Left kidney (tissue), 2 donors: ENCODE measurements around the gene TNNC1. TPM values are rescaled to one million over a fixed set of nuclear protein-coding genes. Genes with fewer than 3 reads are reported as not detected.

ENCODE experiments used
- DNase-seq: peaks from one replicate; pipeline ENCODE4 v3.0.0-alpha.2; 2013
- polyA plus RNA-seq: library from polyadenylated mRNA; unstranded; fragments of 120-200 nt; gene quantifications from one replicate; pipeline ENCODE4 v1.2.1, GENCODE V29; 2013; ENCODE audit not compliant: insufficient read length

TNNC1 gene
- polyA plus RNA-seq, 1 donor, result 6.2 TPM

DNA sequence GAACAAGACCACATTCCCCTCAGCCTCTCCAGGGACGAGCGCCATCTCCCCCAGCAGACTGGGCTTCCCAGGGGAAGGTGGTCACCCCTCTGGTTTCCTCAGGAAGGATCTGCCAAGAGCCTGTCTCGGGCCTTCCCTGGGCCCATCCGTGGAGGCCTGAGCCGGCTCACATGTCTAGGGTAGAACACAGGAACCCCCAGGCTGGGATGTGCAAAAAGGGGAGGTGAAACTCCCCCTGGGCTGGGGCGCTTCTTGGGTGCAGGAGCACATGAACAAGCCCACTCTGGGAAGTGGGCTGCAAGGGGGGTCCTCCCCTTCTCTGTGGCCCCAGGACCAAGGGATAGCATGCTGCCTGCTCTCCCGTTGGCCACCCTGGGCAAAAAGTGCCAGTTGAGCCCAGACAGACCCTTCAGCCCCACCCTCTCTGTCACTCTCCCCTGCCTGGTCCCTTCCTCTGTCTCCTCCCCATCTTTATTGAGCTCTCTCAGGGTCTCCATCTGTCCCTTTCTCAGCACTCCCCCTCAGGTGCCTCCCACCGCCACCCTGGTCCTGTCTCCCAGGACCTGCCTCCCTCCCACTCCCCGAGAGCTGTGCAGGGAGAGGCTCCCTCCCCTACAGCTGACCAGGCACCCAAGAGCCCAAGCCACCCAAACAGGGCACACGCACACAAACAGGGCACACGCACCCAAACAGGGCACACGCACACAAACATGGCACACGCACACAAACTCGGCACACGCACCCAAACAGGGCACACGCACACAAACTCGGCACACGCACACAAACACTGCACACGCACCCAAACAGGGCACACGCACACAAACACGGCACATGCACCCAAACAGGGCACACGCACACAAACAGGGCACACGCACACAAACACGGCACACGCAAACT is 9.8 kb downstream of the TNNC1 start:
- no peak for DNase-seq

DNA sequence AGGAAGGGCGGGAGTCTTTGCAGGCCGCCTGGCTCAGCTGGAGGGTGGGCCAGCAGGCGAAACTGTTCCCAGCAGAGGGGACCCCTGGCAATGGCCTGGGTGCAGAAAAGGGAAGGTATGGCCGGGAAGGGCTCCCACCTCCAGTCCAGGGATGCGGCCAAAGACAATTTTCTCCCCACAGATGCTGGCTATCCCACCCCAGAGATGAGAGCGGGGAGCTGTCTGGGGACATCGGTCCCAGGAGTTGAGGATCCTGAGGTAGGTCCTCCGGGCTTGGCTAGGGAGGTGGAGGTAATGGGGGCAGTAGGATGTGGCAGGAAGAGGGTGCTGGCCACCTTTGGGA is 10.6 kb downstream of the TNNC1 start:
- no peak for DNase-seq

DNA sequence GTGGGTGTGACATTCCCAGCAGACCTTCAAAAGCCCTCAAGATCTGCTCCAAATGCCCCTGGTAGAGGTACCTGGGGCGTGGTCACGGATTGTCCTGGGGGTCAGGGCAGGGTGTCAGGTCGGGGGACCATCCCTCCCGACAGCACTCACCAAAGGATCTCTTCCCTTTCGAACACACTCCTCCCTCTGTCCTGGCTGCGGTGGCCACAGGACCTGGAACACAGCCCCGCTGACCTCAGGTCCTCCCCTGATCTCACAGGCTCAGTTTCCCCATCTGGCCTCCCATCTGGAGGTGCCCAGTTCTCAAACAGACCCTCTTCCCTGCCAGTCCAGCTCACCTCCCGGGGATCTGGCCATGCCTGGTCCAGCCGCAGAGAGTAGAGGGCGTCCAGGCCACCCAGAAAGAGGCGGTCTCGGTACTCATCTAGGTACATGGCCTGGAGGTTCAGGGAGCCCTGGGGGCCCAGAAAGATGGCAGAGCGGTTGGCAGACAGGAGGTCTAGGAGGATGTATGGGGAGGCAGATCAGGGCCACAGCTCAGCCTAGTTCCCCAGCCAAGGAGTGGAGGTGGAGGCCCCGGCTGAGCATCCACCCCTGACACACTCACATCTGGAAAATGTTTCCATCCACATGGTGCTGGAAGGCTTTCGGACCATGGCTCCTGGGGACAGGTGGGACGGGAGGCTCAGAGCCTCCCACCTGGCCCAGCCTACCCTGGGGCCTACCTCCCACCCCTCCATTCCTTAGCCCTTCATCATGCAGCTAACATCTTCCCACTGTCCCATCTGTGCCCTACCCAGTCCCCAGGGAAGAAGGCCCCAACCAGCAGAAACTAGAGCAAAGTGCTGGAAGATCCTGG is 11.2 kb downstream of the TNNC1 start:
- DNase-seq, result no peak

DNA sequence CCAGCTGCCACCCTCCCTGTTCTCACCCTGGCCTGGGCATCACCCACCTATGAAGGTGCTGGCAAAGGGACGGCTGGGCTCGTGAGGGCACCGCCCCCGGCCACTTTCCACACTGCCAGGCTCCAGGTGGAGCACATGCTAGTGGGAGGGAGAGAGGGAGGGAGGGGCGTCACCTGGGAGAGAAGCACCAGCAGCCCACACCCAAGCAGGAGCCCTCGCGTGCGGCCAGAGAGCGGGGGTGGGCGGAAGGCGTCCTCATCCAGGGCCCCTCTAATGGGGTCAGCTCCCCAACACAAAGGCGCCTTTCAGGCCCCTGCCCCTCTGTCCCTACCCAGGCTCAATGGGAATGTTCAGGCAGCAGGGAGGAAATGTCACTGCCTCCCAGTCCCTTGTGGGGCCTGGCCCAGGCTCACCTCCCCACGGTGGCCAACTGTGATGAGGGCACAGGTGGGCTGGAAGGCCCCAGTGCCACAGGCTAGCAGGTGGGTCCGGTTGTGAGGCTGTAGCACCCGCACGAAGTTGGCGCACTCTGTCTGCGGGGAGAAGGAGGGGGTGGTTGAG is 12.0 kb downstream of the TNNC1 start:
- no peak for DNase-seq

DNA sequence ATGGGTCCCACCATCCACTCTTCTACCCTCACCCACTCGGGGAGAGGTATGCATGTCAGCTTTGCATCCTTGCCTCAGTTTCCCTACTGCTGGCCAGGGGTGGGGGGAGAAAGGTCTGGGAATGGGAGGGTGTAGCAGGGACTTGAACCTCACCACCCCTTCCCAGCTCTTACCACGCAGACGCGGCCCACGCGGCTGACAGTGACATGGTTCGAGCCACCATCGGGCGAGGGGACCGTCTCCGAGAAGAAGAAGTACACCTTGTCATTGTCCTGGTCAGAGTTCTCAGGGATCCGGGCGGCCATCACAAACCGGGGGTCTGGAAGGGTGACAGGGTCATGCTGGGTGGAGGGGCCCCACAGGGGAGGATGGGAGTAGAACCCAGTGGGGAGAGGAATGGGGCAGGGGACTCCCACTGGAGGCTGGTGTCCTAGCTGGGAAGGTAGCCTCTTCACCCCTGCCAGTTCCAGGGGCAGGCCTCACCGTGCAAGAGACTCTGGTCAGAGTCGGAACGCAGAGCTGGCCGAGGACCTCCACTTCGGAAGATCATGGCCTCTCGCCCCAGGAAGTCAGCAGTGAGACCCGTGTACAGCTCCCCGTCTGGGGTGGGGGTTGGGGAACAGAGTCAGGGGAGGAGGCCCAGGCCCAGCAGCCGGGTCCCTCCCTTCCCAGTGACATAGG is 12.6 kb downstream of the TNNC1 start:
- DNase-seq, result no peak

DNA sequence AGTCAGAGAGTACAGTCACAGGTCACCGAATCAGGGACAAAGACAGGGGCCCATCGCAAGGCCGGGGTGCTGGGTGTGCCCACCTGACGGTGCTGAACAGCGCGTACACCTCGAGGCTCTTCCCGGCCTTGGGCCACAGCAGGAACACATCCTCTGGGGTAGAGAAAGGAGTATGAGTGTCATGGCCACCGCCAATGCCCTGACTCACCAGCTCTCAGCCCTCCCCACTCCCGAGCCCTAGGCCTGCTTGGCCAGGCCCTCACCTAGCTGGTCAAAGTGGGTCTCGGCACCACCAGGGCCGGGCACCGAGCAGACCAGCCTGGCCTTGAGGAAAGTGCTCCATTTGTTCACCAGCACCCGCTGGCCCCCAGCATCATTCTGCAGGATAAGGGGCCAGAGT is 13.2 kb downstream of the TNNC1 start:
- DNase-seq, result no peak

DNA sequence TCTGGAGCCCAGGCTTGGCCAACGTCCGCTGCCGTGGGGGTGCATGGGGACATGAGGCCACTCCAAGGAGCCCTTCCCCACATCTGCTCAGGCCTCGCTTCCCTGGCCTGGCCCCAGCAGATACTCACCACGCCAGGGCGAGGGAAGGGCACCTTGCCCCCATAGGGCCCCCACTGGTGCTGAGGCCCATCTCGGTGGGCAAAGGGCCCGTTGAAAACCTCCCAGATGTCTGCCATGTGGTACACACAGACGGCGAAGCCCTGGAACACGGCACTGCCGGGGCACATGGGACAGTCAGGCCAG is 13.6 kb downstream of the TNNC1 start:
- DNase-seq, result no peak

DNA sequence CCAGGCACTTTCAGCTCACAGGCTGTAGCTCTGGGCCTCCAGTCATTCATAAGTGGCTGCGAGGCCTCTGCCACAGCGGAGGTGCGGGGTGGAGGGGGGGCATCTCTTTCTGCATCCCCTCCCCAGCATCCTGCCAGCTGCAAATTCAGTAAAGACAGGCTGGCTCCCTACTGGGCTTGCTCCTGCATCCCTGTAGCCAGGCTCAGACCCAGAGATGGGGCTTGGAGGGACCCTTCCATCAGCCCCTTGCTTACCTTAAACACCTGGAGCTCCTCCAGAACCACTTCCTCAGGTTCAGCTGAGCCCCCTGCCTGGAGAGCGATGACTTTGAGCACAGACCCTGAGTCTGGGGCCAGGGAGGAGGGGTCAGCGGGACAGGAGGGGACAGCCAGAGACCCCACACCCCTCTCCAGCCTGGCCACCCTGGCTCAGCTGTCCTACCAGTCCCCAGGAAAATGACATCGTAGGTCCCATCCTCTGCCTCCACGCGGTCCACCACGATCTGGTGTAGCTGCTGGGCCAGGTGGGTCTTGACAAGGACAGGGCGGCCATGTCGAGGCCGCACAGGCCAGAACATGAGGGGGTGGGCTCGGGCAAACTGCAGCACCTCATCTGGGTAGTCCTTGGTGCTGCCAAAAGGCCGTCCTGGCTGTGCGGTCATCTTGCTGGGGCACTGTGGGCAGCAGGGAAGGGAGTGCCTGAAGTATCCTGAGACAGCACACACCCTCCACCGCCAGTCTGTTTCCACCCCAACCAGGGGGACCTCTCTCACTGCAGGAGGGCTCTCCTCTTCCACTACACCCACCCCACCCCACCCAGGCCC is 14.2 kb downstream of the TNNC1 start:
- DNase-seq, result no peak

DNA sequence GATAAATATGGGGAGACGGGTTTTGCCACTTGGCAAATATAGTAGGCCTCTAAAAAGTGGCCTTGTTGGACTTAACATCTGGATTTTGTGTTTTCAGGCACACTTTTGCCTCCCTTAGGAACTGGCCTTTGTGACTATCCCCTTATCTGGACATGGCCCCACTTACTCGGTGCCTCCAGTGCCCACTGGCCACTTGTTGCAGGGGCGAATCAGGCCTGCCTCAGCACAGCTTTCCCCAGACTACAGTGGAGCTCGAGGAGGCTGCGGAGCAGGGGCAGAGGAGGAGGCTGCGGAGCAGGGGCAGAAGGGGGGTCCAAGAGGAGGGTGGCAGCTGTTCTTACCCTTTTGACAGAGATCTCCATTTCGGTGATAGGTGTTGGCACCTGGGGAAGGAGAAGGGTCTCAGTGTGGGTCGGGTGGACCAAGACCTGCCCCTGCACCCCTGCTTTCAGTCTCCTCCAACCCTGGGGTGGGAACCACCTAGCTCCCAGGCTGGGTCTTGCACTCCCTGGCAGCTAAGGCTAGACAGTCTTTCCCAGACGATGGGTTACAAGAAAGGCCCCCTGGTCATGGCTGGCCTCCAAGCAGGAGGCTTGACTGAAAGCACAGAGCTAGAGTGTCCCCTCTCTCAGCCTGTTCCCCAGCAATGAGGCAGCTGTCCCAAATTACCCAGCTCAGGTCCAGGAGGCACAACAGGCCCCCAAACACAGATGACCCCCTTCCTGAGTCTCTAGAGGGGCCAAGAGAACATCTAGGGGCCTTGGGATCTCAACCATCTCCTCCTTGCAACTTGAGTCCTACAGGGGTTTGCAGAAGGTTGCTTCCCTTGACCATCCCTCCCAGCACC is 15.0 kb downstream of the TNNC1 start:
- DNase-seq, result no peak

DNA sequence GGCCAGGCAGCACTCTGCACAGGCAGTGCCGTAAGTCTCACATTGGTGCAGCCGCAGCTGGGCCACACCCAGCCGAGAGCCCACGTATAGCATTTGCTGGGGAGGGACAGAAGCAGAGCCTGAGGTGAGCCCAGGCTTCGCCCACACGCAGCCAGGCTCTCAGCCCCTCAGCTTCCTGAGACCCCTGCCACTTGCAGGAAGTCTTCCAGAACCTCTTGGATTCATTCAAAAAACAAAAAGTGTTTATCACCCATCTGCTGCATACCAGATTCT is 15.8 kb downstream of the TNNC1 start:
- DNase-seq, result no peak

DNA sequence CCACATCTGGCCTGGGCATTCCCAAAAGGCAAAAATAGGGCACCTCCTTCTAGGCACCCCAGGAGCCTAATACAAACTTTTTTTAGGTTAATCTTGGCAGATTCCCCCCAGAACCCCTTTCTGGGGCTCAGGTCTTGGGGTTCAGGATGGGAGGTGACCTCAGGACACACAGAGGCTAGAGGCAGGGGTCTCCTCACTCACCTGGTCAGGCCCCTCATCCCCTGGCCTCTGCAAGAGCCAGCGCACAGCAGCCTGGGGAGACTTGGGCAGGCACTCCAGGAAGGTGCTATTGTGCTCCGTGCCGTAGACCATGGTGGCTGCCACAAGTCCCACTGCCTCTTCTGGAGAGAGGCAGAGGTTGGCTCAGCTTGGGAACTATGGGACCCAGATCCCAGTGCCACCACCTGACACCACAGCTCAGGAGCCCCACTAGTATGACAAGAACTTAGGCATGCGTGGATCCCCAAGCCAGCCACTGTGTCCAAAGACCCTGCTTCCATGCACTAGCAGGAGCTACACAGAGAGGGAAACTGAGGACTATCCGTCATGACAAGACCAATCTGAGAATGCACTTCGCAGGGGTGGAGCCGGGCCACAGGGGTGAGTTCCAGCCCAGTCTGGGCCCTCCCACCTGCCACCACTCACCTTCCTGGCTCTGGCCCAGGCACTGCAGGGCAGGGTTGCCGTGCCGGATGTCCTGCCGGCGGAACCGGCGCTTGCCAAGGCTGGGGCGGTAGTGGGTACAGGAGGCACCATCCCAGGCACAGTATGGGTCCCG is 16.3 kb downstream of the TNNC1 start:
- DNase-seq, result no peak

DNA sequence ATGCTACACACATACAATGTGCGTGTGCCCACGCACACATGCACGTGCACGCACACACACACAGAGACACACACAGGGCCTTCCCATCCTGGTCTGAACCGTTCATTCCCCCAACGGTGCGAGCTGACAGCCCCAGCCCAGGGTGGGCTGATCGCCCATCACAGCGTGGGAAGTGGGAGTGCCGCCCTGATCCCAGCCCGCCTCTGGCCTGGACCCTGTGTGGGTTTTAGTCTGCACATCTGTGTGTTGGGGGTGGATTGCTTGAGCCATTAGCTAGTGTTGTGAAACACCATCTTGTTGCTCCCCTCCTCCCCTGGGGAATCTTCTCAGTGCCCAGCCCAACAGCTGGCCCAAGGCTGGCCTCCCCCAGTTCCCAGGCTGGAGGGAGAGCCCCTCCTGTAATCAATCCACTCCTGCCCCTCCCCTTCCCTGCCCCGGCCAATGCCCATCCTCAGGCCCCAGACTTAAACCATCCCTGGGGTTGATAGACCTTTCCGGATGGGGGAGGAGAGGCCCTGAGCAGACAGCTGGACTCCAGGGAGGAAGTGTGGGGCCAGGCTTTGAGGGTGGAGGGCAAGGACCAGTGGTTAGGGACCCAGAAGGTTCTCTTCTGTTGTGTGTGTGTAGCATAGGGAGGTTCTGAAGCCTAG is 17.2 kb downstream of the TNNC1 start:
- DNase-seq, result peak; percentile 60

DNA sequence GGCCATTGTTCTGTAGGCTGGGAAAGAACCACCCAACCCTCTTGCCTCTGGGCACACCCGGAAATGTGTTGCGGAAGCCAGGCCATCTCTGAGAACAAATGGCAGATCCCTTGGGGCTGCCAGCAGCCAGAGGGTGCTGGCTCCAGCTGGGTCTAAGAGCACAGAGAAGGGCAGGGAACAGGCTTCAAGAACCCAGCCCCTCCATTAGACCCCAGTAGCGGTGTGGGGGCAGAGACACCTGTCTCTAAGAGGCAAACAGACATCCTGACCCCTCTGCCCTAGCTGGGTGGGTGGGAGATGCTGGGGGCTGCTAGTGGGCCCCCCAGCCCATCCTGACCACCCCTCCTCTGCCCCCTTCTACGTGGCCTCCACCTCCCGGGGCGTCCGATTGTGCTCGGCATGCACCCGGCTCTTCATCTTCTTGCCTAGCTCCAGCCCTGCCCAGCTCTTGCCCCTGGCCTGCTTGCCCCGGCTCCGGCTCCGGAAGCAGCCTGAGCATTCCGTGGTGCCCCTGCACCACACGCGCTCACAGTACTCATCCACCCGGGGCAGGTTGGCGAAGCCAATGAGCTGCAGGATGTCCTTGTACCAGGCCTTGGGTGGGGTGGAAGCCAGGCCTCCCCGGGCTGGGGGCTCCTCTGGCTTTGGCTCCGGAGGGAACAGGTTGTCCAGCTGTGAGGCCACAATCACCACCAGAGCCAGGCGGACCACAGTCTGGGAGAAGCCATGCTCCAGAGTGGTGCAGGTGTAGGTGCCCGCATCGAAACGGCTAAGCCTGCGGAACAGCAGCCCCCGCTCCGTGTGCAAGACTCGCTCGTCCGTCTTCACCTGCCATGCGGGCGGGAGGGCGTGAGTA is 18.4 kb downstream of the TNNC1 start:
- DNase-seq, result no peak

DNA sequence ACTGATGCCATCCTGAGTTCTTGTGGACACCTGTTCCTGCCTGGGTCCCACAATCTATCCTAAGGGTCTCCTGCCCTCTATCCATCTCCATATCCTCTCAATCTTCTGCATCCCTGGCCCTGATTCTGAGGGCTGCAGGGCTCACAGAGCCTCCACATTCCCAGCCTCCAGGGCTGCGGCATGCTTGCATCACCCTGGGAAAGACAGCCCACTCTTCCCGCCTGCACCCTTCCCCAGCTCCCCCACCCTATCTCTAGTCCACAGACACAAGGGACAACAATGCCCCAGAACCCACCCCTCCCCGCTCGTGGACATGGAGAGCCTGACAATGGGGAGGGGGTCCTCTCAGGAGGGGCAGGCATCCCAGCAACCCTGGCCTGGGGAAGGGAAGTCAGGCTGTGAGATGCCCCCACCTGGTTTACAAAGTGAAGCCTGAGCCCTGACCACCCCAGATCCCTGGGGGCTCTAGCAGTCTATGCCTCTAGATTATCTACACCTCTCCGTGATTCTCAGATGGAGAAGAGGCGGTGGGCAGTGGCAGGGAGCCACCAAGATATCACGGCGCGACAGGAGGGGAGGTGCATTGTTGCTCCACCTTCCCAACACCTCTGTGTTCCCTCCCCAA is 19.2 kb downstream of the TNNC1 start:
- DNase-seq, result no peak

DNA sequence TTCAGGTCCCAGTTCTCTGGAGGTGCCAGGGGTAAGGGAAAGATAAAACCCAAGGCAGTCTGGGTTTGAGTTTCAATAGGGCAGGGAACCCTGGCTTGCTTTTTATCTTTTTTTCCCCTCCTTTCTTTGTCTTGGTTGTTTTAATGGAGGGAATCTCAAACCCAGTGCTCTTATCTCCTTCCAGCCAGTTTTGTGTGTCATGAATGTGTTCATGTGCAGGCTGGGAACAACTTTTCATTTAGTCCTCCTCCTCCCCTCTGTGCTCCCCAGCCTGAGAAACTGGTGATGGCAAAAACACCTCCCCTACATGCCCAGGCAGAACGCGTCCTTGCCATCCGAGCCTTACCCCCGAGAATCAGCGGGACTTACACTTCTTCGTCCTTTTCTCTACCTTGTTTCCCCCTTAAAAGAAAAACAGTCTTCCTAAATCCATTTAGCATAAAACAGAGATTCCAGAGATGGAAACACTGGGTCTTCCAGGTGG is 19.8 kb downstream of the TNNC1 start:
- no peak for DNase-seq

DNA sequence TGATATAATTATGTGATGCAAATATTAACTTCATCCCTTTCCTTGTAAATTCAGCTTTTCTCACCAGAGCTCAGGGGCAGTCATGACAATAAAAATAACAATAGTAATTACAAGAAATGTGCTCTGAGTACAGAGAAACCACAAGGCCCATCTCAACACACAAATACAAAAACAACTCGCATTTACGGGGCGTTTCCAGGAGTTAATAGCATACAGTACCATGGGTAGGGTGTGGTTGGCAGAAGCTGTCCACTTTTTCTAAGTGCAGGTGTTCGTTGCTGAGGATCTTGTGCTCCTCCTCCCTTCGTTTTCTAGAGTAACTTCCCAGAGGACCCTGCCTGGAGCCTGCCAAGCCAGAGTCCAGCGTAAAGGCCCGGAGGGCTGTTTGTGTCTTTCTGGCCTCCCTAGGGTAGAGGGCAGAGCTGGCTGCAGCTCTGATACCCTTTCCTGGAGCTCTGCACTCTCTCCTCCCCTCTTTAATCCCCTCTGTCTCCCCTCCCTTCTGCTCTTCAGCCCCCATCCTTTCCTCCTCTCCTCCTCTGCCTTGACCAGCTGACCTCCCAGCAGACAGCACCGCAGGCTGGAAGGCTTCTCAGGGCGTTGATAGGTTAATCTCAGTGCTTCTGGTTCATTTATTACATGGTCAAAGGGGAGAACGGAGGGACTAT is 20.4 kb downstream of the TNNC1 start:
- DNase-seq, result no peak

DNA sequence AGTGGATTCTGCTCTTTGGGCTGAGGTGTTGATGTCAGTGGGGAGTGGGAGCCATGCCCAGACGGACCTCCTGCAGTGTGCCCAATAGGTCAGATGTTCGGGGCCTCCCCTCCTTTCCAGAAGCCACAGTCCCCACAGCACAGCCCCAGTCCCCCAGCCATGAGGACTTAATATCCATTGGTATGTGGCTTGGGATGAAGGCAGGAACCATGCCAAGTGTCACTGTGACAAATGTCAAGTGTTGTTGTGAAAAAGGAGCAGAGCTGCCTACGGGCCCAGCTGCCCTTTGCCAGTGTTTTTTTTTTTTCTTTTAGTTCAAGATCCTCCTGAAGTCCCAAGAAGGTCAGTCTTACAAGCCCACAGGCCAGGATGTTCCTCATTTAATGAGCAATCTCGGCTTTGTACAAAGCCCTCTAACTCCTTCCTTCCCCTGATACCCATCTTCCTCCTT is 21.1 kb downstream of the TNNC1 start:
- no peak for DNase-seq
